Adrenal gland (tissue), 12 donors: ENCODE results near the gene JARID2. TPM values are rescaled to one million over a fixed set of nuclear protein-coding genes. Genes with fewer than 3 reads are reported as not detected.

Source experiments
- DNase-seq, 7 donors: peaks; one replicate each; pipeline ENCODE4 v3.0.0-alpha.2; 2019 to 2020
- H3K27ac ChIP-seq, 5 donors: fragments of 200-600 bp; sonication (generic) in 4 of 5; 1 replicate in 3 of 5; 2 replicates in 2 of 5; pipeline versions ENCODE4 v1.5.1 to v1.8.0; 2016 to 2020; ENCODE audit warnings: mild to moderate bottlenecking in 1 of 5
- H3K27me3 ChIP-seq: fragments of 200-600 bp; 2 replicates; pipeline ENCODE4 v1.8.0; 2021
- H3K36me3 ChIP-seq, 2 donors: fragments of 200-600 bp; replicated peaks in 1 of 2; 1 replicate in 1 of 2; 2 replicates in 1 of 2; pipeline versions ENCODE4 v1.5.1 to v1.8.0; 2018 to 2022
- H3K4me1 ChIP-seq, 2 donors: fragments of 200-600 bp; replicated peaks in 1 of 2; 1 replicate in 1 of 2; 2 replicates in 1 of 2; pipeline versions ENCODE4 v1.5.1 to v1.8.0; 2018 to 2021
- H3K4me3 ChIP-seq, 4 donors: fragments of 200-600 bp; sonication (generic) in 3 of 4; one replicate each; pipeline ENCODE4 v1.5.1; 2016 to 2018
- H3K9me3 ChIP-seq, 3 donors: fragments of 200-600 bp; sonication (generic) in 1 of 3; replicated peaks in 1 of 3; 1 replicate in 2 of 3; 2 replicates in 1 of 3; pipeline versions ENCODE4 v1.5.1 to v1.8.0; 2016 to 2021
- POLR2A ChIP-seq, 2 donors: fragments of 450-650 bp; IDR thresholded peaks; one replicate each; pipeline ENCODE4 v1.6.1; 2017; ENCODE audit warnings: antibody characterized with exemption in 2 of 2, mild to moderate bottlenecking in 2 of 2, moderate library complexity in 1 of 2
- WGBS, 4 donors: extraction: QIAGEN DNeasy Blood & Tissue Kit in 2 of 4; methylation state at CpG; one replicate each; pipeline versions ENCODE4 v1.1.5 to v1.1.7; 2013 to 2017; 5-methylcytosine and 5-hydroxymethylcytosine counted together
- intact Hi-C, 2 donors: fragments of 100-400 bp; cut with DNase I; formaldehyde crosslinking; loops; one replicate each; pipeline versions ENCODE4 v1.14.1 to v1.15.0; 2022 to 2023
- polyA plus RNA-seq, 3 donors: library from polyadenylated mRNA; stranded (reverse); fragments of 200-250 nt in 2 of 3; fragments of 350-450 nt in 1 of 3; fragmentation: Illumina TruSeq in 1 of 3; extraction: RNeasy Lipid Tissue Mini Kit (QIAGEN cat#74804) in 1 of 3; gene quantifications; one replicate each; pipeline ENCODE4 v1.2.3, GENCODE V29; 2013 to 2014
- total RNA-seq, 9 donors: library from RNA; depleted of rRNA in 4 of 9; stranded (reverse); fragments of >200 nt in 4 of 9; fragments of 120-200 nt in 1 of 9; fragmentation: NEBNext Ultra II Directional in 1 of 9; extraction: Animal tissue kit (Norgen Biotek cat#: 25700) in 1 of 9; gene quantifications; one replicate each; pipeline versions ENCODE4 v1.1.0 to v1.2.4, GENCODE V29; 2013 to 2023
- TF ChIP-seq, protein P1 (sequence below), 6 experiments: fragments of 450-650 bp in 4 of 6; fragments of 200-600 bp in 2 of 6; sonication (generic) in 1 of 6; IDR thresholded peaks; 1 replicate in 5 of 6; 2 replicates in 1 of 6; pipeline versions ENCODE4 v1.5.1 to v1.8.0; 2016 to 2021; ENCODE audit warnings: antibody characterized with exemption in 6 of 6, mild to moderate bottlenecking in 2 of 6, moderate library complexity in 1 of 6
- donor health status: healthy with polysubstance abuse.
- donor health status: Bipolar disorder and iron deficiency.
- donor health status: DM: yes; HTN: yes; CAD: no.
- donor health status: DM: no; HTN: no; CAD: no.
- donor health status: DM: no; HTN: no; CAD: no.
- donor health status: DM: yes; HTN: yes; CAD: no.

Gene JARID2
- total and polyA plus RNA-seq, 12 donors, result 3.0 to 13.6 (median 8.2) TPM

DNA sequence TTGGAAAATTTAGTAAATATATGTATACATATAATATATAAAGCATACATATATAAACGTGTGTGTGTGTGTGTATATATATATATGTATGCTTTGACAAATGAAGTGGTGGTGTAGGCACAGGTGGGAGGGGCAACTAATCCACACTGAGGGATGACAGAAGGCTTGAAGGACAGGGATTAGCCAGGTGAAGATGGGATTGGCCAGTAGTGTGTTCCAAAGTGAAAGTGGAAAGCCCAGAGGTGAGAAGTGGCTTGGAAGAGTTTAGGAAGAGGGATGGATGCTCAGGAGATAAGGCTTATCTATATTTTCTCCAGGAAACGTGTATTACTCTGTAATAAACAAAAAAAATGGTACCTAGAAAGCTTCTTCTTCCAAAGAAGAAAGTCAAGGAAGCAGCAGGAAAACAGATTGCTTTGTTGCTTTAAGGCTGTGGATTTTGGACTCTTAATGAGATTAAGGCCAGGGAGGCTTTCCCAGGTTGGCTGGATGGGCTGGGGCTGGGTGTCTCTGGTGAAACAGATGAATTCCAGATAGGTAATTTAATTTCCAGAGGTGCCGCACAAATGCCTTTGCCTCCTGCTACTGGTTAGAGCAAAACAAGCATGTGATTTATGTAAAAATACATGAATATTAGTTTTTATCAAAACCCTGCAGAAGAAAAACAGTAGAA lies 63.9 kb downstream of the JARID2 start:
- intact Hi-C loops, result loop anchor here in 1 of 2 donors (10.0 kb wide), 1 partner anchor 125 kb away; no protein-coding TSS in a partner anchor
- H3K27me3 ChIP-seq, result no peaks in the 10 kb centered on the region
- H3K9me3 ChIP-seq, result no peaks in the 10 kb centered on the region
- TF ChIP-seq, protein P1, sequence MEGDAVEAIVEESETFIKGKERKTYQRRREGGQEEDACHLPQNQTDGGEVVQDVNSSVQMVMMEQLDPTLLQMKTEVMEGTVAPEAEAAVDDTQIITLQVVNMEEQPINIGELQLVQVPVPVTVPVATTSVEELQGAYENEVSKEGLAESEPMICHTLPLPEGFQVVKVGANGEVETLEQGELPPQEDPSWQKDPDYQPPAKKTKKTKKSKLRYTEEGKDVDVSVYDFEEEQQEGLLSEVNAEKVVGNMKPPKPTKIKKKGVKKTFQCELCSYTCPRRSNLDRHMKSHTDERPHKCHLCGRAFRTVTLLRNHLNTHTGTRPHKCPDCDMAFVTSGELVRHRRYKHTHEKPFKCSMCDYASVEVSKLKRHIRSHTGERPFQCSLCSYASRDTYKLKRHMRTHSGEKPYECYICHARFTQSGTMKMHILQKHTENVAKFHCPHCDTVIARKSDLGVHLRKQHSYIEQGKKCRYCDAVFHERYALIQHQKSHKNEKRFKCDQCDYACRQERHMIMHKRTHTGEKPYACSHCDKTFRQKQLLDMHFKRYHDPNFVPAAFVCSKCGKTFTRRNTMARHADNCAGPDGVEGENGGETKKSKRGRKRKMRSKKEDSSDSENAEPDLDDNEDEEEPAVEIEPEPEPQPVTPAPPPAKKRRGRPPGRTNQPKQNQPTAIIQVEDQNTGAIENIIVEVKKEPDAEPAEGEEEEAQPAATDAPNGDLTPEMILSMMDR (IDR thresholded peaks at IDR 0.05), result no peak
- no peak for TF ChIP-seq POLR2A (IDR thresholded peaks at IDR 0.05)
- H3K27ac ChIP-seq, result peak overlapping the region in 1 of 5 donors; percentile 22
- no peak for DNase-seq
- 56 to 64% (median 56%) methylated on average over 3 of the region's 3 CpGs for WGBS, 4 donors
- no peak overlapping the region for H3K4me3 ChIP-seq
- H3K4me1 ChIP-seq, result peaks cover 22 to 58% of the 10 kb centered on the region in 2 donors
- no peaks in the 10 kb centered on the region for H3K36me3 ChIP-seq

GRCh38 chr6:15310680-15311079 lies 64.8 kb downstream of the JARID2 start:
- no peaks in the 10 kb centered on the region for H3K9me3 ChIP-seq
- 63 to 74% (median 69%) methylated on average over 7 of the region's 7 CpGs for WGBS, 4 donors
- H3K36me3 ChIP-seq, result no peaks in the 10 kb centered on the region
- H3K27ac ChIP-seq, result no peak overlapping the region
- H3K4me1 ChIP-seq, result peaks cover 20 to 55% of the 10 kb centered on the region in 2 donors
- H3K27me3 ChIP-seq, result no peaks in the 10 kb centered on the region
- no peak overlapping the region for H3K4me3 ChIP-seq
- no peak for TF ChIP-seq POLR2A (IDR thresholded peaks at IDR 0.05)
- TF ChIP-seq, protein P1 (IDR thresholded peaks at IDR 0.05), result no peak
- no peak for DNase-seq
- intact Hi-C loops, result loop anchor here in 1 of 2 donors (10.0 kb wide), 1 partner anchor 124 kb away; no protein-coding TSS in a partner anchor

- intact Hi-C loops, result loop anchor here in 1 of 2 donors (10.0 kb wide), 1 partner anchor 122 kb away; no protein-coding TSS in a partner anchor
- Histone ChIP-seq H3K27ac (peak overlapping the region in 4 of 5 donors; percentile 23 to 83 (median 48)), H3K4me3 (no peak overlapping the region), H3K4me1 (peaks cover 20 to 59% of the 10 kb centered on the region in 2 donors), H3K27me3 (no peaks in the 10 kb centered on the region), H3K36me3 (no peaks in the 10 kb centered on the region), H3K9me3 (no peaks in the 10 kb centered on the region)
- WGBS, 4 donors, result 57 to 69% (median 61%) methylated on average over 3 of the region's 3 CpGs
- no peak for DNase-seq
- TF ChIP-seq, protein P1 (IDR thresholded peaks at IDR 0.05), result no peak
- no peak for TF ChIP-seq POLR2A (IDR thresholded peaks at IDR 0.05)
Measured at GRCh38 chr6:15312500-15312899, 66.6 kb downstream of the JARID2 start.

DNA sequence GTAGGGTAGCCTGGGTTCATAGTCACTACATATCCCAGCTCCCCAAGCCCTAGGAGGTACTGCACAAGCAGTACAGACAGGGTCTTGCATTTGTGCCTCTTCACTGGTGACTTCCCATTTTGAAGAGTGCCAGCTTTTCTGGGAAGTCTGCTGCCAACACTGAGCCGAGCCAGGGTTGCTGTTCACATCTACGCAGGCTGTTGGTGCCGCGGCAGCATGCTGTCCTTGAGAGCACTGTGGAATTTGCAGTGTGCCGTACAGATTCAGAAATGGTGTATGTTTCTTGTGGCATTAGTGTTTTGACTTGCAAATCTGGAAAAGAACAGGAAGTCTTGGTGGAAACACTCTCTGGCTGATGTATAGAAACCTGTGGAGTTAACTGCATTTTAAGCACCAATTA lies 67.5 kb downstream of the JARID2 start:
- TF ChIP-seq POLR2A (IDR thresholded peaks at IDR 0.05), result no peak
- TF ChIP-seq, protein P1 (IDR thresholded peaks at IDR 0.05), result no peak
- intact Hi-C loops, result loop anchor here in 1 of 2 donors (10.0 kb wide), 1 partner anchor 121 kb away; no protein-coding TSS in a partner anchor
- H3K4me3 ChIP-seq, result no peak overlapping the region
- no peaks in the 10 kb centered on the region for H3K36me3 ChIP-seq
- H3K27me3 ChIP-seq, result no peaks in the 10 kb centered on the region
- H3K27ac ChIP-seq, result peak overlapping the region; percentile 30 to 83 (median 60)
- H3K9me3 ChIP-seq, result no peaks in the 10 kb centered on the region
- peaks cover 25 to 60% of the 10 kb centered on the region in 2 donors for H3K4me1 ChIP-seq
- peak; percentile 70 to 89 (median 80) for DNase-seq
- 15 to 50% (median 26%) methylated on average over 5 of the region's 5 CpGs for WGBS, 4 donors
